ENCODE measurements around the gene SCIN. TPM values are rescaled to one million over a fixed set of nuclear protein-coding genes. Genes with fewer than 3 reads are reported as not detected.

Gene SCIN
- total RNA-seq, 4 donors from 2014 or later, result 9.1 to 257 (median 208) TPM

DNA sequence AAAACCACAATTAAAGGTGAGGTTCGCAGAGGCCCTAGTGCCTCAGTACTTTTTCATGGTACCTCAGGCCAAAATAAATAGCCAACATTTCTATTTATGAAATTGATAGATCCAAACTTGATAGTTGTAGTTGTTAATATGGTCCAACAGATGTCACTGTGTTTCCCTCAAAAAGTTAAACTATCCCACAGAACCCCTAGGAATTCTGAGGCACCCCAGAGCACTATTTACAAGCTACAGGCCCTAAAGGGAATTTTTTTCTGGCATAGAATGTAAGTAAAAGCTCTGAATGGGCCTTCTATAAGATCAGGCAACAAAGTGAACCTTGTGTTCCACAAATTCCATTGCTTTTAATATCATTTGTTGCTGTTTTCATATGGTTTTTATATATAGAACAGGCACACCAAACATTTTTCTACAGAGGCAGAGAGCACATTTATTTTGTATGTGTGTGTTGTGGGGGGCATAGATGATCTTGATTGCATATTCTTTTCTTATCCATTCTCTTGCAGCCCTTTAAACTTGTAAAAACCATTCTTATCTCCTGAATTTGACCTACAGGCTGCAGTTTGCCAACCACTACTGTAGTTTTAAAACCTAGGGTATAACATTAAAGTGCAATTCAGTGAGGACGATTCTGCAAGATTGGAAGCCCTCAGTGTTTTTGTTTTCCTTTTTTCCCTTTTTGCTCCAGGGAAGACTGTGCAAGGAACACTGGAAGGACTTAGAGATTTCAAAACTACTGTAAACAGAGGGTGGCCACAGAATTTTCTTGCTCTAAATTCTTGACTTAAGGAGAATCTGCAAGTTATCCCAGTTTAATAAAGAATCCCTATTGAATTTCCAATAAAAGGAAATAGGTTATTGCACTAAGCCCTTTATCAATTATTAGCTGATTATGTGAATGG lies 113.4 kb downstream of the SCIN start:
- no peaks in the 10 kb centered on the region for H3K9me3 ChIP-seq
- H3K36me3 ChIP-seq, result no peaks in the 10 kb centered on the region
- no peak for DNase-seq
- H3K4me1 ChIP-seq, result no peaks in the 10 kb centered on the region
- no peak for TF ChIP-seq POLR2A (IDR thresholded peaks at IDR 0.05)
- TF ChIP-seq, protein P1, sequence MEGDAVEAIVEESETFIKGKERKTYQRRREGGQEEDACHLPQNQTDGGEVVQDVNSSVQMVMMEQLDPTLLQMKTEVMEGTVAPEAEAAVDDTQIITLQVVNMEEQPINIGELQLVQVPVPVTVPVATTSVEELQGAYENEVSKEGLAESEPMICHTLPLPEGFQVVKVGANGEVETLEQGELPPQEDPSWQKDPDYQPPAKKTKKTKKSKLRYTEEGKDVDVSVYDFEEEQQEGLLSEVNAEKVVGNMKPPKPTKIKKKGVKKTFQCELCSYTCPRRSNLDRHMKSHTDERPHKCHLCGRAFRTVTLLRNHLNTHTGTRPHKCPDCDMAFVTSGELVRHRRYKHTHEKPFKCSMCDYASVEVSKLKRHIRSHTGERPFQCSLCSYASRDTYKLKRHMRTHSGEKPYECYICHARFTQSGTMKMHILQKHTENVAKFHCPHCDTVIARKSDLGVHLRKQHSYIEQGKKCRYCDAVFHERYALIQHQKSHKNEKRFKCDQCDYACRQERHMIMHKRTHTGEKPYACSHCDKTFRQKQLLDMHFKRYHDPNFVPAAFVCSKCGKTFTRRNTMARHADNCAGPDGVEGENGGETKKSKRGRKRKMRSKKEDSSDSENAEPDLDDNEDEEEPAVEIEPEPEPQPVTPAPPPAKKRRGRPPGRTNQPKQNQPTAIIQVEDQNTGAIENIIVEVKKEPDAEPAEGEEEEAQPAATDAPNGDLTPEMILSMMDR (IDR thresholded peaks at IDR 0.05), result peak in 5 of 6 experiments; percentile 8 to 63 (median 52)
- H3K4me3 ChIP-seq, result no peak overlapping the region
- no peaks in the 10 kb centered on the region for H3K27me3 ChIP-seq
- no peak overlapping the region for H3K27ac ChIP-seq

DNA sequence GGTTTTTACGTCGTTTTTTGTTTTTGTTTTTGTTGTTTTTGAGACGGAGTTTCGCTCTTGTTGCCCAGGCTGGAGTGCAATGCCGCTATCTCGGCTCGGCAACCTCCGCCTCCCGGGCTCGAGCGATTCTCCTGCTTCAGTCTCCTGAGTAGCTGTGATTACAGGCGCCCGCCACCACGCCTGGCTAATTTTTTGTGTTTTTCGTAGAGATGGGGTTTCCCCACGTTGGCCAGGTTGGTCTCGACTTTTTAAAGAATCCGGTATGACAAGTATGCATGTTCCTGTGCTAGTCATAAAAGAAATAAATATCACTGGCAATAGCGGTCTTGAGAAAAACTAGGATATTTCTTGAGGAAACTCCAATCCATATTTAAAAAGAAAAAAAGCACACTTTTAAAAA lies 114.2 kb downstream of the SCIN start:
- Histone ChIP-seq H3K9me3 (no peaks in the 10 kb centered on the region), H3K4me1 (no peaks in the 10 kb centered on the region), H3K4me3 (no peak overlapping the region), H3K27ac (no peak overlapping the region), H3K27me3 (no peaks in the 10 kb centered on the region), H3K36me3 (no peaks in the 10 kb centered on the region)
- DNase-seq, result peak in 2 of 3 donors; percentile 33 to 59
- TF ChIP-seq POLR2A (IDR thresholded peaks at IDR 0.05), result no peak
- TF ChIP-seq, protein P1 (IDR thresholded peaks at IDR 0.05), result no peak

DNA sequence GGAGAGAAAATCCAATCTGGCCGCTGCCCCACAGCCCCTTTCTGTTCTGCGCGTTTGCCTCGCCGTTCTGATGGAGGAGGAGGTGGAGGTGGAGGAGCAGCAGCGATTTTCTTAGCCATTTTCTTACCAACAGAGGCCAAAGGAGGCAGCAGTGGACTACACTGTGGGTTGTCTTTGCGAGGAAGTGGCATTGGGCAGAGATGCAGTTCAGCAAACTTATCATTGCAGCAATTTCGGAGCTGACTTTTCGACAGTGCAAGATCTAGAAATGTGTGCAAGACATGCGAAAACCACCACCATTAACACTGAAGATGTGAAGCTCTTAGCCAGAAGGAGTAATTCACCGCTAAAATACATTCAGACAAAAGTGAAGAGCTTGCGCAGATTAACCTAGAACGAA lies 115.0 kb downstream of the SCIN start:
- Histone ChIP-seq H3K4me3 (no peak overlapping the region), H3K27ac (peak overlapping the region in 2 of 4 donors; percentile 88 to 92), H3K36me3 (no peaks in the 10 kb centered on the region), H3K4me1 (no peaks in the 10 kb centered on the region), H3K27me3 (no peaks in the 10 kb centered on the region), H3K9me3 (no peaks in the 10 kb centered on the region)
- TF ChIP-seq, protein P1 (IDR thresholded peaks at IDR 0.05), result peak in 3 of 6 experiments; percentile 23 to 36 (median 32)
- no peak for TF ChIP-seq POLR2A (IDR thresholded peaks at IDR 0.05)
- DNase-seq, result peak in 2 of 3 donors; percentile 25 to 63

DNA sequence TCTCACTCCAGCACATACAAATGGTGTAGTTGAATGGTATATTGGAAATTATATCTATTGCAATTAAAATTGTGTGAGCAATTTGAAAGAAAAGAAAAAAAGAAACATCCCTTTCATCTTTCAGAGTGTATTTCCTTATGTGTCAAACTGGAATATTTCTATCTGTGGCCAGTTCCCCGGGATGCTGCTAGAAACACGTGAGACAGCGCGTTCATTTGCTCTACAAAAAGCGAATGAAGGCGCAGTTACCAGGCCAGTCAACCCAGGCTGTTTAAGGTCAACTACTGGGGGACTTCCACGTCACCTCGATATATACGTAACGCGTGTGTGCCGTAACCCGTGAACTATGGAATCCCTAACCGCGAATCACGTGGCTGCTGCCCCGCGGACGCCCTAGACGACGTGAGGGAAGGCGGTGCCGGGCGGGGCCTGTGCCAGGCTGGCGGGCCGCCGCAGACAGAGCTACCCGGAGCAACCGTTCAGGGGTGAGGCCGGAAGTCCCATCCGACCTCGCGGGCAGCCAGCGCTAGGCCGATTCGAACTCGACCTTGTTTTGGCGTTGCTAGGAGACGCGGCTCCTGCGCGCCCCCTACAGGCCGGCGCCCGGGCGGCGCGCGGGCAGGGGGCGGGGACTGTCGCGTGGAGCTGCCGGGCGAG lies 115.8 kb downstream of the SCIN start:
- Histone ChIP-seq H3K4me1 (no peaks in the 10 kb centered on the region), H3K4me3 (peak overlapping the region; percentile 78 to 92 (median 86)), H3K9me3 (no peaks in the 10 kb centered on the region), H3K36me3 (no peaks in the 10 kb centered on the region), H3K27ac (peak overlapping the region; percentile 88 to 95 (median 91)), H3K27me3 (no peaks in the 10 kb centered on the region)
- peak in 1 of 2 donors; percentile 21 for TF ChIP-seq POLR2A (IDR thresholded peaks at IDR 0.05)
- TF ChIP-seq, protein P1 (IDR thresholded peaks at IDR 0.05), result peak; percentile 92 to 99 (median 96)
- DNase-seq, result peak; percentile 89 to 99 (median 98)

DNA sequence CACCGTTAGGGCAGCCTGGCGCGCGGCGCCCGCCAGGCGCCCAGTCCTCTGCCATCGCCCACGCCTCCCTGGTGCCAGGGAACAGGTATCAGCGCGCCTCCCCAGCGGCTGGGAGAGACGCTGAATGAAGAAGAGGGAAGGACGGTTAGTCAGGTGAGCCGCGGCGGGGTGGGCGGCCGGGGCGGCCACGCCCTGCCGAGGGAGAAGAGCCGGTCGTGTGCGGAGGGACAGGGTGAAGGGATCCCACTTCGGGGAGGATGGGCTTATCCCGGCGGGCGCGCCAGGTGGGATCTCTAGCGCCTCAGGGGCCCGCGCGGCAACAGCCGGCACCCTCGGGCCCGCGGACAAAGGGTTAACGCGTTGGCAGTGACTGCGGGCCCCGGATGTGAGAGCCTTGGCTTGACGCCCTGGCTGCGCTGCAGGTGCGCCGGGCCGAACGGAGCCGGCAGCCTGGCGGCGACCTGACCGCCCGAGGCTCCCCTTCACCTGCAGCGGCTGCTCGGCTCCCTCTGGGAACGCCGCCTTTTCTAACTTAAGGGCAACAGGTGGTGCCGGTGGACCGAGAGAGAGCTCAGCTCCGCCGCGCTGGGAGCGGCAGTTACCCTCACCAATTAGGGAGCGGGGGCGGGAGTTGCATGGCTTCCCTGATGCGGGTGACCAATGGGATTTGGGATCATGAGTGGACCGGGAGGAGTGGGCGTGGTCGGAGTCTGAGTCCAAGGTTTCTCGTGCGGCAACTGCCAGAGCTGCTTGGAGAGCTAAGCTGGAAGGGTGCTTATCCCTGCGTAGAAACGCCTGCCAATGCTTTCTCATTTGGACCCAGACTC lies 116.6 kb downstream of the SCIN start, which contains the start of gene ARL4A:
Gene ARL4A, plus strand, starts transcription at position 743 of the 827 bp plus-strand sequence. CDS start 622 bp downstream, outside the sequence.
- H3K27me3 ChIP-seq, result no peaks in the 10 kb centered on the region
- H3K4me3 ChIP-seq, result peak within 1 kb of the TSS; percentile 78 to 92 (median 86)
- peak; percentile 98 to 99 (median 99) for DNase-seq
- H3K9me3 ChIP-seq, result no peaks in the 10 kb centered on the region
- peak within 1 kb of the TSS; percentile 88 to 95 (median 91) for H3K27ac ChIP-seq
- H3K4me1 ChIP-seq, result no peaks in the 10 kb centered on the region
- peak; percentile 95 to 98 for TF ChIP-seq POLR2A (IDR thresholded peaks at IDR 0.05)
- TF ChIP-seq, protein P1 (IDR thresholded peaks at IDR 0.05), result peak in 4 of 6 experiments; percentile 23 to 81 (median 52)
- H3K36me3 ChIP-seq, result no peaks in the 10 kb centered on the region

All from Peyer's patch (tissue), 4 donors.